ENCODE measurements around the gene ISM1. TPM values are rescaled to one million over a fixed set of nuclear protein-coding genes. Genes with fewer than 3 reads are reported as not detected.

The ISM1 gene
- total and polyA plus RNA-seq, 2 experiments from 2014 or later, result 0.15 to 0.63 TPM

- no peak for TF ChIP-seq STAT1 (IDR thresholded peaks at IDR 0.05; ENCODE audit: unreplicated experiment)
- TF ChIP-seq ZNF331 (CRISPR knock-in tag; IDR thresholded peaks at IDR 0.05; ENCODE audit: low read depth), result no peak
- TF ChIP-seq NANOG (IDR thresholded peaks at IDR 0.05; ENCODE audit: borderline replicate concordance), result no peak
- no peak for TF ChIP-seq REST (IDR thresholded peaks at IDR 0.05; ENCODE audit: unreplicated experiment)
- TF ChIP-seq EZH2 (IDR thresholded peaks at IDR 0.05; ENCODE audit: low read depth, unreplicated experiment), result no peak
- TF ChIP-seq CREB1 (CRISPR knock-in tag; IDR thresholded peaks at IDR 0.05; ENCODE audit: low read depth), result no peak
- no peak for TF ChIP-seq ETS1 (IDR thresholded peaks at IDR 0.05)
- TF ChIP-seq EZH2phosphoT487 (IDR thresholded peaks at IDR 0.05; ENCODE audit: unreplicated experiment), result no peak
Measured at GRCh38 chr20:13262302-13262650, 41.2 kb downstream of the ISM1 start (continued).

GRCh38 chr20:13262671-13263360 is 41.7 kb downstream of the ISM1 start:
- no peaks in the 10 kb centered on the region for H3K4me1 Mint-ChIP-seq
- Histone ChIP-seq H3F3A (replicated peaks; ENCODE audit: low read depth) (no peaks in the 10 kb centered on the region), H3K27ac (ENCODE audit: low read depth) (no peak overlapping the region), H3K4me1 (ENCODE audit: insufficient read depth) (no peaks in the 10 kb centered on the region), H3K79me2 (replicated peaks; ENCODE audit: insufficient read depth) (no peaks in the 10 kb centered on the region), H3K4me3 (no peak overlapping the region), H2AFZ (no peak overlapping the region), H3K36me3 (ENCODE audit: insufficient read depth) (no peaks in the 10 kb centered on the region), H3K27me3 (ENCODE audit: insufficient read depth) (no peaks in the 10 kb centered on the region), H3K9me2 (ENCODE audit: insufficient read depth) (no peaks in the 10 kb centered on the region; the same call in 1 of the 2 replicates), H3K4me2 (no peak overlapping the region), H4K20me1 (replicated peaks; ENCODE audit: insufficient read depth) (no peaks in the 10 kb centered on the region; the same call in 1 of the 2 replicates)
- no peak overlapping the region for H3K27ac Mint-ChIP-seq
- H3K36me3 Mint-ChIP-seq (ENCODE audit: low read depth), result no peaks in the 10 kb centered on the region
- H3K4me3 Mint-ChIP-seq, result no peak overlapping the region
- H3K27me3 Mint-ChIP-seq (ENCODE audit: insufficient read depth, low read depth, poor library complexity), result no peaks in the 10 kb centered on the region
- DNase-seq (ENCODE audit: low spot score), result no peak
- ATAC-seq, result no peak
- H3K9me3 Mint-ChIP-seq, result no peaks in the 10 kb centered on the region
- TF ChIP-seq POLR2AphosphoS5 (IDR thresholded peaks at IDR 0.05; ENCODE audit: low read depth) (no peak), ZNF331 (CRISPR knock-in tag; IDR thresholded peaks at IDR 0.05; ENCODE audit: low read depth) (no peak), JUNB (IDR thresholded peaks at IDR 0.05; ENCODE audit: unreplicated experiment) (no peak), NANOG (IDR thresholded peaks at IDR 0.05; ENCODE audit: borderline replicate concordance) (no peak), ZNF462 (CRISPR knock-in tag; IDR thresholded peaks at IDR 0.05) (no peak), CREB1 (CRISPR knock-in tag; IDR thresholded peaks at IDR 0.05; ENCODE audit: low read depth) (no peak), EZH2phosphoT487 (IDR thresholded peaks at IDR 0.05; ENCODE audit: unreplicated experiment) (no peak), STAT1 (IDR thresholded peaks at IDR 0.05; ENCODE audit: unreplicated experiment) (no peak), ETS1 (IDR thresholded peaks at IDR 0.05) (no peak)
